ENCODE measurements around the gene TRAF5.
"Not testable (repeated sequence)": the region's sequence is repeated elsewhere in the genome, so short reads cannot be mapped to it uniquely, and the experiment has no call there.

The TRAF5 gene, protein sequence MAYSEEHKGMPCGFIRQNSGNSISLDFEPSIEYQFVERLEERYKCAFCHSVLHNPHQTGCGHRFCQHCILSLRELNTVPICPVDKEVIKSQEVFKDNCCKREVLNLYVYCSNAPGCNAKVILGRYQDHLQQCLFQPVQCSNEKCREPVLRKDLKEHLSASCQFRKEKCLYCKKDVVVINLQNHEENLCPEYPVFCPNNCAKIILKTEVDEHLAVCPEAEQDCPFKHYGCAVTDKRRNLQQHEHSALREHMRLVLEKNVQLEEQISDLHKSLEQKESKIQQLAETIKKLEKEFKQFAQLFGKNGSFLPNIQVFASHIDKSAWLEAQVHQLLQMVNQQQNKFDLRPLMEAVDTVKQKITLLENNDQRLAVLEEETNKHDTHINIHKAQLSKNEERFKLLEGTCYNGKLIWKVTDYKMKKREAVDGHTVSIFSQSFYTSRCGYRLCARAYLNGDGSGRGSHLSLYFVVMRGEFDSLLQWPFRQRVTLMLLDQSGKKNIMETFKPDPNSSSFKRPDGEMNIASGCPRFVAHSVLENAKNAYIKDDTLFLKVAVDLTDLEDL

DNA sequence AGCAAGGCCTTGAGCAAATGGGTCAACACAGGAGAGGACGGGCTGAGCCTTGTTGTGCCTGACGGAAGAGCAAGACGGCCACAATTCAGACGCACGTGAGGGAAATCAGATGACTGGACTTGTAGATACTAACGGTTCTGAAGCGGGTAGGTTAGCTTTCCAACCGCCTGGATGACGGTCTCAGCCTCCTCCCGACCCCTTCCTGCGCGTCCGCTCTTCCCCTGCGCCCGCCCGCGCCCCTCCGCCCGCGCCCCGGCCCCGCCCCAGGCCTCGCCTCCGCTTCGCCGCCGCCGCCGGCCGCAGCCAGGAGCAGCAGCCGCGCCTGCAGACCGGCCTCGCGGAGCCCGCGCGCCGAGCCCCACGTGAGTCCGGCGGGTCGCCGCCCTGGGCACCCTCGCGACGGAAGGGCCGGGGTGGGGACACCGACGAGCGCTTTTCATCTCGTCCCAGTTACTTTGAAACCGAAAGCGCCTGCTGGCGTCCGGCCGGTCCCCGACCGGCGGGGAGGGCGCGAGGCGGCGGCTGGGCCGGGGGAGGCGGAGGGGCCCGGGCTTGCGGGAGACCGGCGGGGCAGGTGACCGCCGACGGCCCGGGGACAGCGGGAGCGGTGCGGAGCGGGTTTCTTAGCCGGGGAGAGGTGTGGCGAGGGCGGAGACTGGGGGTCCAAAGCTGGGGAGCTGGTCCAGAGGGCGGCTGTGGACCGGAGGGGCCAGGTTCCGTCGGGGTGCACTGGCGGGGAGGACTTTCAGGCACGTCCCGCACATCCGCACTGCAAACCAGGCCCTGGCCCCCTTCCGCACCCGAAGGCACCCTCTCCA, at the start of gene TRAF5:
Gene TRAF5 (plus strand): TSS at position 306 of the 818 bp plus-strand sequence. CDS start 26,407 bp downstream, outside the sequence.
- peak; percentile 36 for DNase-seq (ENCODE audit: low spot score)

- no peak for DNase-seq (ENCODE audit: low spot score)
Measured at GRCh38 chr1:211279340-211279739, 47.3 kb upstream of the TRAF5 start.

DNA sequence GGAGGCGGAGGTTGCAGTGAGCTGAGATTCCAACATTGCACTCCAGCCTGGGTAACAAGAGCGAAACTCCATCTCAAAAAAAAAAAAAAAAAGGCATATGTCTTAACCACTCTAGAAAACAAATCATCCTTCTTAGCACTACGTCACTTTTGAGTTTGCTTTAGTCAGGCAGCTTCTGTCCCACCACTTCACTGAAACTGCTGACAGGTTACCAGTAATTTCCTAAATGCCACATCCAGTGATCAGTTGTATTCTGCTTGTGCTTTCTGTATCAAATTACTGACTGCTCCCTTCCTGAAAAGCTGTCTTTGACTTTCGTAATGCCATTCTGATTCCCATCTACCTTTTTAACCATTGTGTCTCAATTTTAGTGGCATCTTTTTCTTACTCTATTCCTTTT, 45.7 kb upstream of the TRAF5 start:
- DNase-seq (ENCODE audit: low spot score), result no peak

- no peak for DNase-seq (ENCODE audit: low spot score)
Measured at GRCh38 chr1:211281320-211282022, 45.2 kb upstream of the TRAF5 start.

GRCh38 chr1:211282023-211282373, 44.6 kb upstream of the TRAF5 start:
- no peak for DNase-seq (ENCODE audit: low spot score)

GRCh38 chr1:211285196-211285595, 41.4 kb upstream of the TRAF5 start:
- no peak for DNase-seq (ENCODE audit: low spot score)

- no peak for DNase-seq (ENCODE audit: low spot score)
Measured at GRCh38 chr1:211287218-211287617, 39.4 kb upstream of the TRAF5 start.

GRCh38 chr1:211292411-211292810, 34.2 kb upstream of the TRAF5 start:
- no peak for DNase-seq (ENCODE audit: low spot score)

DNA sequence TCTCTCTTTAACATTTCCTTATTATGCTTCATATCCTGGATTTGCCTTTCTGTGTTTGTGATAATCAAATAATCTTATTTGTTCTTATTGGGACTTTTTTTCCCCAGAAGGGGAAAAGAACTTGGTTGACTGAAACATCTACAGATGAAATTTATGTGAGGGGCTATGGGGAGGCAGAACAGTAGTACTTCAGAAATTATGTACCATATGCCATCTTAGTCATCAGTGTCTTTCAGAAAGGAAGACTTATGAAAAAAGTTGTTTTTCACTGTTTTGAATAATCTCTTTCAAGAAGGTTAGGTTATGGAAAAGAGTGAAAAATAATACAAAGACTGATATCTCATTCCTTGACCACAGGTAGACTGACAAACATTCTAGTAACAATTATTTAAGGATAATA, 30.2 kb upstream of the TRAF5 start:
- DNase-seq (ENCODE audit: low spot score), result no peak

GRCh38 chr1:211305044-211305443, 21.6 kb upstream of the TRAF5 start:
- no peak for DNase-seq (ENCODE audit: low spot score)

DNA sequence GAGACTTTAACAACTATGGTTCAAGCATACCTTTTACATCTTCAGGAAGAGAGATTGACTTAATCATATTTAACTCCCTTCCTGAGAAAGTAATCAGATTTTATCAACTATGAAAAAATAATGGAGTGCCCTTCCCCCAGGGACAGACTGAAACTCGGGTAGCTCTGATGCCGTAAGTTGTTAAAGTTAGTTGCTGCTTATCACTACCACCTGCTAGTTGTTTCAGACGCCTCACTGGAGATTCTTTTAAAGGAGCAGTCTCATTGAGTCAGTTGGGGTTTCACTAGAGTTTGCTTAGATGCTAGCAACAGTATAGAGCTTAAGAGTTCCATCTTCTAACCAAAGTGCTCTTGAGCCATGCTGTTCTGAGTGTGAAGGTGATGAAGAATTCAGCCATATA, 17.0 kb upstream of the TRAF5 start:
- no peak for DNase-seq (ENCODE audit: low spot score)

- no peak for DNase-seq (ENCODE audit: low spot score)
Measured at GRCh38 chr1:211313392-211313791, 13.2 kb upstream of the TRAF5 start.

DNA sequence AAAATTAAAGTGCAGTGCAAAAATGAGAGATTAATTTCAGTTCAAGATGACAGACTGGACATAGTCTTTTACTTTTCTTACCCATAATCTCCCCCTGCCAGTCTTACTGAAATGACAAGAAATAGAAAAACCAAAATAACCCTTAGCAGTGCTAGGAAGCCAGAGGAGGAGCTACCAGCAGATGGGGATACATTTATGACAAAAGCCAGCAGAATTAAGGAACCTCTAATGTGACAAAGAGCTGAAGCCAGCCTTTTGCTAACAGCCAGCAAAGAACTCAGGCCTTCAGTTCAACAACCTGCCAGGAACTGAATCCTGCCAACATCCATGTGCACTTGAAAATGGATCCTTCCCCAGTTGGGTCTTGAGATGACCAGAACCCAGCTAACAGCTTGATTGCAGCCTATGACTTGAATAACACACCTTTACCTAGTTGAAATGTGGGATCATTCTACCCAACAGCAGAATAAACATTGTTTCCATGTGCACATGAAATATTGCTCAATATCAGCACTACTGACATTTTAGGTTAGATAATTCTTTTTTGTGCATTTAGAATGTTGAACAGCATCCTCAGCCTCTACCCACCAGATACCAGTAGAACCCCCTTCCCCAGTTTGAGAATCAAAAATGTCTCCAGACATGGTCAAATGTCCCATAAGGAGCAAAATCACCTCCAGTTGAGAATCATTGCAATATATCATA, 7.9 kb upstream of the TRAF5 start:
- no peak for DNase-seq (ENCODE audit: low spot score)

DNA sequence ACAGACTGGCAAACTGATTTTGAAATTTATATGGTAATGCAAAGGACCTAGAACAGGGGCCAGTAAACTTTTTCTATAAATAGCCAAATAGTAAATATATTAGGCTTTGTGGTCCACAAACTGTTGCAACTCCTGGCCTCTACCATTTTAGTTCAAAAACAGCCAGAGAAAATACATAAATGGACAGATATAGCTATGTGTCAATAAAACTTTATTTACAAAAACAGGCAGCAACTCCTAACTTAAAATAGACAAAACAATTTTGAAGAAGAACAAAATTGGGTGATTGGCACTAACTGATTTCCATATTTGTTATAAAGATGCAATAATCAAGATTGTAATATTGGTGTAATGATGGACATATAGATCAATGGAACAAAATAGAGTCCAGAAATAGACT, 6.7 kb upstream of the TRAF5 start:
- DNase-seq (ENCODE audit: low spot score), result no peak

DNA sequence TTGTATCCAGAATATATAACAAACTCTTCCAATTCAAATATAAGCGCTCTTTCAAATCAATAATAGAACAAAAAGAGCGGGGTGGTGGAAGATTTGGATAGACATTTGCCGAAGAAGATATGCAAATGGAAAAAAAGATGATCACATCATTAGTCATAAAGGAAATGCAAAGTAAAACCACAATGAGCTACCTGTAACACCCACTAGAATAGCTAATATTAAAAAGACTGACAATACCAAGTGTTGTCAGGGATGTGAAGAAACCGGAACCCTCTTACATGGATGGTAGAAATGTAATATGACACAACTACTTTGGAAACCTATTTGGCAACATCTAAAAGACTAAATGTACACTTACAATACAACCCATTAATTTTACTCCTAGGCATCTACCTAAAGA, 5.7 kb upstream of the TRAF5 start:
- DNase-seq (ENCODE audit: low spot score), result no peak

- not testable (repeated sequence) for DNase-seq (ENCODE audit: low spot score)
Measured at GRCh38 chr1:211321646-211322045, 5.0 kb upstream of the TRAF5 start.

DNA sequence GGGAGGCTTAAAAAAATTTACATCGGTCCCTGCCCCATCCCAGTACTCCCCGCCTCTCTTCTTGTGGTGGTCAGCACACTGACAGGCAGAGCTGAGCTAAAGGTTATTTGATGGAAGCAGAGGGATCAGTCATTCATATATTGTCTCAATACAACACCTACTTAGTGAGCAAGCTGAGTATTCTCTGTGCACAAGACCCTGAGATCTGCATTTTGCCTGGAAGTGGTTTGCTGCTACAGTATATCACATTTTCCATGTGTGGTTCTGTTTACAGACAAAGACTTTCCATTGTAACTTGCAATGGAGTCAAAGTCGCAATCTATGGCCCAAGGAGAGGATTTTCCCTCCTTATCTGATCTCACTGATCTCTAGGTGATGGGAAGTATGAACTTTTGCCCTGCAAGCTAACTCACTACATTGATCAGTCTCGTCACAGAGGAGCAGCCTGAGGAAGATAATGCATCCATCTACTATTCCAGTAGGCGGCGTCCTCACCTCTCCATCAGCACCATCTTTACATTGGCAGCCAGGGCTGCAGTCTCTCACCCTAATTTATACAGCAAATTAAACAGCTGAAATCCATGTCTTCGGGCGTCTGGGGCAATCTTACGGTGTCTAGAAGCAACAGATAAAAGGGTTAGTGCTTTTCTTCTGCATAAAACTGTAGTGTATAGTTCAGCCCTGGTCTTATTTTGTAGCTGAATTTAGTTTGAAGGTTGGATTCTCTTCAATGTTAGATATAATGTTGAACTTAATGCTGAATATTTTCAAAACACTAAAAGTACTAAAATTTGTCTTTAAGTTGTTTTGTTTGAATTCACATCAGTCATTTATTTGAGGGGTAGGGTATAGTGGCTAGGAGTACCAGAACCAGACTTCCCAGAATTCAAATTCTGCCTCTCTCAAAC, 3.2 kb upstream of the TRAF5 start:
- peak; percentile 67 for DNase-seq (ENCODE audit: low spot score)

- no peak for DNase-seq (ENCODE audit: low spot score)
Measured at GRCh38 chr1:211324992-211325775, 1.4 kb upstream of the TRAF5 start.

DNA sequence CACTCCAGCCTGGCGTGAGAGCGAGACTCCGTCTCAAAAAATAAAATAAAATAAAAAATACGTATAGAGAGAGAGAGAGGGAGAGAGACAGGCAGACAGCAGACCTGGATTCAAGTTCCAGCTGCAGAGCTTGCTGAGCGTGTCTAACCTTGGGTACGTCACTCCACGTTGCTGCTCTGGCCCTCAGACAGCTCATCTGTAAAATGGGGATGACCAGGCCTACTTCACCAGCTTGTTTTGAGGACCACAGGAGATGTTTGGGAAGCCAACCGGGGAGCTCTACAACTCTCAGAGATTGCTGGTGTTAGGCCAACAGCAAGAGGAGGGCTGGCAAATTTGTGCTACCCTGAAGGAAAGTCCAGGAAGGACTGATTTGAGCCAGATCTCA, 499 bp upstream of the TRAF5 start:
- DNase-seq (ENCODE audit: low spot score), result no peak

GRCh38 chr1:211327346-211327921, 801 bp downstream of the TRAF5 start:
- DNase-seq (ENCODE audit: low spot score), result peak; percentile 16

All from LoVo (cell line).